Stomach smooth muscle (tissue), 2 donors: Measurements from ENCODE around the gene C19orf53.
"Not testable (repeated sequence)": the region's sequence is repeated elsewhere in the genome, so short reads cannot be mapped to it uniquely, and the experiment has no call there.

Experiments
- H3K27ac ChIP-seq: one replicate; pipeline ENCODE4 v1.7.0; 2013; ENCODE audit warnings: mild to moderate bottlenecking, low read length, inconsistent platforms
- H3K27me3 ChIP-seq, 2 donors: one replicate each; pipeline ENCODE4 v1.7.0; 2013; ENCODE audit warnings: low read length in 2 of 2; ENCODE audit not compliant: insufficient read depth in 2 of 2, control insufficient read depth in 1 of 2
- H3K36me3 ChIP-seq, 2 donors: one replicate each; pipeline ENCODE4 v1.7.0; 2013; ENCODE audit warnings: low read length in 2 of 2; ENCODE audit not compliant: control insufficient read depth in 2 of 2, insufficient read depth in 2 of 2
- H3K4me1 ChIP-seq: one replicate; pipeline ENCODE4 v1.7.0; 2013; ENCODE audit warnings: low read length; ENCODE audit not compliant: control insufficient read depth, insufficient read depth
- H3K4me3 ChIP-seq, 2 donors: one replicate each; pipeline ENCODE4 v1.7.0; 2013; ENCODE audit warnings: low read length in 2 of 2
- H3K9ac ChIP-seq, 2 donors: one replicate each; pipeline ENCODE4 v1.7.0; 2013; ENCODE audit warnings: low read length in 2 of 2, mild to moderate bottlenecking in 1 of 2
- H3K9me3 ChIP-seq, 2 donors: one replicate each; pipeline ENCODE4 v1.7.0; 2013; ENCODE audit warnings: low read length in 2 of 2; ENCODE audit not compliant: control insufficient read depth in 2 of 2
- donor health status: healthy.
- donor health status: Pancreatic carcinoma.

C19orf53 gene

DNA sequence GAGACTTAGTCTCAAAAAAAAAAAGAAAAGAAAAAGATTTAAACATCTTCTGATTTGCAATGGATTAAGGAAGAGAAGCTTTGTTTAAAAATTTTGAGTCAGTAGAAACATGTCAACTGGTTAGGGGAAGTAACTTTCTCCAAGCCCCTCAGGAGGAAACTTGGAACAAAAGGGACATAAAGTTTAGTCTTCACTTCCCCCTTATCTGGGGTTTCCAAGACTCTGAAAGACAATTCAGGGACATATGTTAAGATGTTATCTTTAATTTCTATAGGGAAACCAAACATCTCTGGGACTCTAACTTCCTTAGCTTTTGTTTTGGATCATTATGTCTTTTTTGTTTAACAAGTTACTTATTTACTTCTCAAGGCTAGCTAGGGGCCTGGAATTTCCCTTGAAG lies 30.1 kb upstream of the C19orf53 start:
- no peak overlapping the region for H3K9ac ChIP-seq
- H3K27me3 ChIP-seq = no peaks in the 10 kb centered on the region
- H3K9me3 ChIP-seq = no peaks in the 10 kb centered on the region
- H3K4me3 ChIP-seq = no peak overlapping the region
- no peaks in the 10 kb centered on the region for H3K36me3 ChIP-seq
- H3K4me1 ChIP-seq = peaks cover 8% of the 10 kb centered on the region
- no peak overlapping the region for H3K27ac ChIP-seq

DNA sequence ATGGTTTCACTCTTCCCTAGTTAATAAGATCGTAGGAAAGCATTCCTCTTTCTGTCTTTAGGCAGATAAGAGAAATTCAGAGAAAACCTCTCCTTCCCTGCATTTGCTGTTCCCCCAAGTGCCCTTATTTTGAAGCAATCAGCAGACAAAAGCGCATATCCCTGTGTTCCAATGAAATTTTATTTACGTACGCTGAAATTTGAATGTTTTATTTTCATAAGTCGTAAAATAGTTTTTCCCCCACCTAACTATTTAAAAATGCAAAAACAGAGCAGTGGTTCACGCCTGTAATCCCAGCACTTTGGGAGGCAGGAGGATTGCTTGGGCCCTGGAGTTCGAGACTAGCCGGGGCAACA lies 27.2 kb upstream of the C19orf53 start:
- H3K4me1 ChIP-seq = peaks cover 8% of the 10 kb centered on the region
- peak overlapping the region; percentile 88 for H3K27ac ChIP-seq
- peaks cover 0 to 2% of the 10 kb centered on the region in 2 donors for H3K36me3 ChIP-seq
- no peak overlapping the region for H3K9ac ChIP-seq
- no peaks in the 10 kb centered on the region for H3K9me3 ChIP-seq
- H3K27me3 ChIP-seq = no peaks in the 10 kb centered on the region
- peak overlapping the region; percentile 83 to 95 for H3K4me3 ChIP-seq

- Histone ChIP-seq H3K4me3 (peak overlapping the region; percentile 83 to 95), H3K9ac (peak overlapping the region; percentile 94), H3K4me1 (peaks cover 8% of the 10 kb centered on the region), H3K27me3 (no peaks in the 10 kb centered on the region), H3K27ac (peak overlapping the region; percentile 88), H3K9me3 (no peaks in the 10 kb centered on the region), H3K36me3 (peaks cover 0 to 8% of the 10 kb centered on the region in 2 donors)
Observed at GRCh38 chr19:13748169-13748828, 26.0 kb upstream of the C19orf53 start.

DNA sequence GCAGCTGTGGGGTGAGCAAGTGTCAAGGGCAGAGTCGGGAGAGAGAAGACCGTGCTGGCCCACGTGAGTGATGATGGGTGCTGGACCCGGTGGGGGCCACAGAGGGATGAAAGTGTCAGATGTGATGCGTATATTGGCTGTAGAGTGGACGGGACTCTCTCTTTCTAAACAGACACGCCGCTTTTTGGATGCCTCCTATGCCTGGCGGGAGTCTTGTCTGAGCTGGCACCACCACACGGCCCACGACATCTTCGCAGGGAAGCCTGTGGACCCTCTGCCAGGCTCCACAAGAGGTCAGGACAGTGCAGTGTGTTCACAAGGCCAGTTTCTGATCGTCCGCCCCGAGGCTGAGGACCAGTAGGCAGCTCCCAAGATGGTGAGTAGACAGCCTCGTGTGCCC lies 22.8 kb upstream of the C19orf53 start:
- Histone ChIP-seq H3K4me1 (peaks cover 8% of the 10 kb centered on the region), H3K9ac (no peak overlapping the region), H3K9me3 (no peaks in the 10 kb centered on the region), H3K36me3 (peaks cover 16 to 24% of the 10 kb centered on the region in 2 donors), H3K27ac (no peak overlapping the region), H3K4me3 (no peak overlapping the region), H3K27me3 (no peaks in the 10 kb centered on the region)

DNA sequence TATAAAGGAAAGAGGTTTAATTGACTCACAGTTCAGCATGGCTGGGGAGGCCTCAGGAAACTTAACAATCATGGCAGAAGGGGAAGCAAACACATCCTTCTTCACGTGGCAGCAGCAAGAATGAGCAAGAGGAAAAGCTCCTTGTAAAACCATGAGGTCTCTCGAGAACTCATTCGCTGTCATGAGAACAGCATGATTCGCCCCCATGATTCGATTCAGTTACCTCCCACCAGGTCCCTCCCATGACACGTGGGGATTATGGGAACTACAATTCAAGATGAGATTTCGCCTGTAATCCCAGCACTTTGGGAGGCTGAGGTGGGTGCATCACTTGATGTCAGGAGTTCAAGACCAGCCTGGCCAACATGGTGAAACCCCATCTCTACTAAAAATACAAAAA lies 20.6 kb upstream of the C19orf53 start:
- not testable (repeated sequence) for H3K4me3 ChIP-seq, H3K27me3 ChIP-seq, H3K9ac ChIP-seq, H3K27ac ChIP-seq, H3K9me3 ChIP-seq, H3K4me1 ChIP-seq
- H3K36me3 ChIP-seq = peaks cover 30 to 41% of the 10 kb centered on the region in 2 donors

DNA sequence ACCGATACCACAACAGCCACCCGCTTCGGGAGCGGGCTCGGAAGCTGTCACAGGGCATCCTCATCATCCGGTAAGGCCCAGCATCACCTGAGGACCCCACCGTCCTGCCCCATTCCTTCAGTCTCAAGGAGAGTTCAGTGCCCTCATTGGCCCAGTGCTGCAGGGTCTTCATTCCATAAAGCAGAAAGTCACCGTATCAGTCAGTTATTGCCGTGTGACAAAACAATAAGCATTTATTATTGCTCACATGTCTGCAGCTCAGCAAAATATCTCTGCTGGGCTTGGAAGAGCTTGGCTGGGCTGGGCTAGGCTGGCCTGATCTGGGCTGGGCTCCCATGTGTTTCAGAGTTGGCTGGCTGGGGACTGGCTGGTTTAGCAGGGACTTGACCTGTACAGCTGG lies 18.0 kb upstream of the C19orf53 start:
- H3K36me3 ChIP-seq = peaks cover 38 to 55% of the 10 kb centered on the region in 2 donors

GRCh38 chr19:13757805-13758772 lies 16.2 kb upstream of the C19orf53 start:
- Histone ChIP-seq H3K36me3 (peaks cover 42 to 54% of the 10 kb centered on the region in 2 donors), H3K9me3 (no peaks in the 10 kb centered on the region), H3K9ac (no peak overlapping the region), H3K4me3 (no peak overlapping the region), H3K27ac (no peak overlapping the region), H3K4me1 (no peaks in the 10 kb centered on the region), H3K27me3 (no peaks in the 10 kb centered on the region)

More for the DNA sequence above, 18.0 kb upstream of the C19orf53 start:
- H3K9ac ChIP-seq = no peak overlapping the region
- no peak overlapping the region for H3K4me3 ChIP-seq
- H3K4me1 ChIP-seq = no peaks in the 10 kb centered on the region
- no peaks in the 10 kb centered on the region for H3K27me3 ChIP-seq
- H3K27ac ChIP-seq = no peak overlapping the region
- H3K9me3 ChIP-seq = no peaks in the 10 kb centered on the region

- Histone ChIP-seq H3K9ac (no peak overlapping the region), H3K9me3 (no peaks in the 10 kb centered on the region), H3K27ac (no peak overlapping the region), H3K4me3 (no peak overlapping the region), H3K36me3 (peaks cover 42 to 55% of the 10 kb centered on the region in 2 donors), H3K27me3 (no peaks in the 10 kb centered on the region), H3K4me1 (peaks cover under 1% of the 10 kb centered on the region)
Observed at GRCh38 chr19:13758795-13759194, 15.5 kb upstream of the C19orf53 start.

DNA sequence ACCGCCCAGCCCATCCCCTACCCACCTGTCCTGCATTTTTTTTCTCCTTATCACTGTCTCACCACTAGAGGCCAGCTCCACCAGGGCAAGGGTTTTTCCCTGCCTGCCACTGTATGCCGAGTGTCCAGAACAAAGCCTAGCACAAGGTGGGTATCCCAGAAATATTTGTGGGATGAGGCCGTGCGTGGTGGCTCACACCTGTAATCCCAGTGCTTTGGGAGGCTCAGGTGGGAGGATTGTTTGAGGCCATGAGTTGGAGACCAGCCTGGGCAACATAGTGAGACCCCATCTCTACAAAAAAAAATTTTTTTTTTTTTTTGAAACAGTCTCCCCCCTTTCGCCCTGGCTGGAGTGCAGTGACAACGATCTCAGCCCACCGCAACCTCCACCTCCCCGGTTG lies 12.8 kb upstream of the C19orf53 start:
- Histone ChIP-seq H3K4me1 (peaks cover 15% of the 10 kb centered on the region), H3K27ac (no peak overlapping the region), H3K36me3 (peaks cover 26 to 39% of the 10 kb centered on the region in 2 donors), H3K9me3 (no peaks in the 10 kb centered on the region), H3K27me3 (no peaks in the 10 kb centered on the region), H3K4me3 (no peak overlapping the region), H3K9ac (no peak overlapping the region)

DNA sequence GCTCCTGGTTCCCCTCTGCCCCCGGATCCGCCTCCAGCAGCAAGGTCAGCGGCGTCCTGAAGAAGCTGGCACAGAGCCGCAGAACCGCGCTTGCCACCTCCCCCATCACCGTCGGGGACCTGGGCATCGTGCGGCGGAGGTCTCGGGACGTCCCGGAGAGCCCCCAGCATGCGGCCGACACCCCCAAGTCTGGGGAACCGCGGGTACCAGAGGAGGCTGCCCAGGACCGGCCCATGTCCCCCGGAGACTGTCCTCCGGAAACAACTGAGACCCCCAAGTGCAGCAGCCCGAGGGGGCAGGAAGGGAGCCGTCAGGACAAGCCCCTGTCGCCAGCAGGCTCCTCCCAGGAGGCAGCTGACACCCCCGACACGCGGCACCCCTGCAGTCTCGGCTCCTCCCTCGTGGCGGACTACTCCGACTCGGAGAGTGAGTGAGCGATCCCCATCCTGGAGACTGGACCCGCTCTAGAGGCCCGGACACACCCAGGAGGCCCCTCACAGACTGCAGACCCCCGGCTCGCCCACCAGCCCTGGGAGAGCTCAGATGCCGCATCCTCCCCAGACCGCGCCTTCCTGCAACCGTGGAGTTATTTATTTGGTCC lies 11.5 kb upstream of the C19orf53 start:
- Histone ChIP-seq H3K27me3 (no peaks in the 10 kb centered on the region), H3K36me3 (peaks cover 18 to 31% of the 10 kb centered on the region in 2 donors)

More for the DNA sequence above, 11.5 kb upstream of the C19orf53 start:
- no peak overlapping the region for H3K9ac ChIP-seq
- no peaks in the 10 kb centered on the region for H3K9me3 ChIP-seq
- H3K27ac ChIP-seq = no peak overlapping the region
- H3K4me3 ChIP-seq = no peak overlapping the region
- peaks cover 15% of the 10 kb centered on the region for H3K4me1 ChIP-seq
